Raji (cell line): Measurements from ENCODE around the gene TEAD1.

Source experiments
- POLR2A ChIP-seq: IDR thresholded peaks from 2 replicates; pipeline ENCODE4 v1.6.1; 2011; ENCODE audit warnings: low read depth, low read length, control low read depth; ENCODE audit not compliant: insufficient read depth

TEAD1 gene

GRCh38 chr11:12689029-12689755, 15.0 kb downstream of the TEAD1 start:
- TF ChIP-seq POLR2A, result no peak

GRCh38 chr11:12690663-12691062, 16.4 kb downstream of the TEAD1 start:
- no peak for TF ChIP-seq POLR2A

GRCh38 chr11:12691473-12691872, 17.3 kb downstream of the TEAD1 start:
- no peak for TF ChIP-seq POLR2A

- no peak for TF ChIP-seq POLR2A
Measured at GRCh38 chr11:12692229-12693075, 18.2 kb downstream of the TEAD1 start.

GRCh38 chr11:12693094-12693478, 18.9 kb downstream of the TEAD1 start:
- TF ChIP-seq POLR2A, result no peak

- TF ChIP-seq POLR2A, result no peak
Measured at GRCh38 chr11:12693479-12694182, 19.4 kb downstream of the TEAD1 start.

GRCh38 chr11:12694183-12694531, 19.9 kb downstream of the TEAD1 start:
- no peak for TF ChIP-seq POLR2A

GRCh38 chr11:12695221-12695794, 21.1 kb downstream of the TEAD1 start:
- no peak for TF ChIP-seq POLR2A

GRCh38 chr11:12695873-12696272, 21.7 kb downstream of the TEAD1 start:
- no peak for TF ChIP-seq POLR2A

- no peak for TF ChIP-seq POLR2A
Measured at GRCh38 chr11:12696911-12697581, 22.8 kb downstream of the TEAD1 start.

GRCh38 chr11:12698048-12698447, 23.8 kb downstream of the TEAD1 start:
- no peak for TF ChIP-seq POLR2A

- TF ChIP-seq POLR2A, result no peak
Measured at GRCh38 chr11:12701811-12702592, 27.8 kb downstream of the TEAD1 start.

GRCh38 chr11:12702999-12703453, 28.8 kb downstream of the TEAD1 start:
- no peak for TF ChIP-seq POLR2A

GRCh38 chr11:12704049-12704448, 29.8 kb downstream of the TEAD1 start:
- TF ChIP-seq POLR2A, result no peak
